GM19468 (cell line): ENCODE data around the gene ECHS1.

Source experiments
- ATAC-seq: cut with Tn5 transposase; IDR thresholded peaks from one replicate; pipeline ENCODE4 v1.9.1; 2021; ENCODE audit warnings: mild to moderate bottlenecking, moderate library complexity, moderate number of reproducible peaks; ENCODE audit not compliant: unreplicated experiment; ENCODE audit errors: extremely low read depth

Gene ECHS1

GRCh38 chr10:133361773-133362441 is 11.2 kb downstream of the ECHS1 start:
- ATAC-seq: no peak

GRCh38 chr10:133361227-133361626 is 11.9 kb downstream of the ECHS1 start:
- no peak for ATAC-seq

GRCh38 chr10:133359972-133360610 is 13.1 kb downstream of the ECHS1 start:
- no peak for ATAC-seq

GRCh38 chr10:133359554-133359971 is 13.6 kb downstream of the ECHS1 start:
- ATAC-seq: no peak

GRCh38 chr10:133358925-133359310 is 14.2 kb downstream of the ECHS1 start:
- ATAC-seq: no peak

- no peak for ATAC-seq
Measured at GRCh38 chr10:133358162-133358924, 14.8 kb downstream of the ECHS1 start.

- peak; percentile 24 for ATAC-seq
Measured at GRCh38 chr10:133357285-133358161, 15.6 kb downstream of the ECHS1 start, which contains the start of gene FUOM. FUOM (minus strand) TSS chr10:133358019; CDS start chr10:133358007, 12 bp downstream.

GRCh38 chr10:133356549-133357284 is 16.4 kb downstream of the ECHS1 start:
- ATAC-seq: no peak

- no peak for ATAC-seq
Measured at GRCh38 chr10:133355991-133356390, 17.2 kb downstream of the ECHS1 start.

- ATAC-seq: no peak
Measured at GRCh38 chr10:133355266-133355665, 17.9 kb downstream of the ECHS1 start.

GRCh38 chr10:133354672-133355240 is 18.4 kb downstream of the ECHS1 start:
- no peak for ATAC-seq

GRCh38 chr10:133353988-133354605 is 19.1 kb downstream of the ECHS1 start:
- no peak for ATAC-seq

GRCh38 chr10:133353202-133353959 is 19.8 kb downstream of the ECHS1 start:
- no peak for ATAC-seq

GRCh38 chr10:133351408-133352318 is 21.5 kb downstream of the ECHS1 start:
- ATAC-seq: no peak

- ATAC-seq: no peak
Measured at GRCh38 chr10:133350950-133351329, 22.2 kb downstream of the ECHS1 start.

- ATAC-seq: no peak
Measured at GRCh38 chr10:133350283-133350949, 22.7 kb downstream of the ECHS1 start.
